IMR-90 (cell line): Measurements from ENCODE around the gene ZNF592. TPM values are rescaled to one million over a fixed set of nuclear protein-coding genes. Genes with fewer than 3 reads are reported as not detected.

Experiments used
- ATAC-seq: fragments of 200-7000 bp; cut with Tn5 transposase; 2 replicates; pipeline ENCODE4 v1.9.1; 2020; ENCODE audit warnings: low read depth, mild to moderate bottlenecking, moderate library complexity
- BruUV-seq: library from RNA; stranded (reverse); fragments of 400-500 nt; replicated peaks from 2 replicates; lab custom pipeline; 2021; lab: Mats Ljungman, UMichigan
- CTCF ChIA-PET: fragments of 300-600 bp; formaldehyde crosslinking; extraction: SDS; loops from one replicate; lab custom pipeline; 2021; ENCODE audit warnings: antibody characterized with exemption; lab: Yijun Ruan, JAX
- POLR2A ChIA-PET: fragments of 300-600 bp; sonication (Branson Sonifier 250); formaldehyde crosslinking; loops from one replicate; lab custom pipeline; 2022; ENCODE audit warnings: antibody characterized with exemption; ENCODE audit not compliant: unreplicated experiment; lab: Charles Lee
- DNase-seq: peaks from one replicate; pipeline ENCODE4 v3.0.0; 2013
- H2AFZ ChIP-seq: replicated peaks from 2 replicates; pipeline ENCODE3; 2013; ENCODE audit warnings: low read length, mild to moderate bottlenecking; ENCODE audit not compliant: poor library complexity
- H2AK5ac ChIP-seq: 2 replicates; pipeline ENCODE4 v1.6.1; 2013; ENCODE audit warnings: low read depth, low read length, inconsistent platforms
- H2AK9ac ChIP-seq: replicated peaks from 2 replicates; pipeline ENCODE3; 2013; ENCODE audit warnings: mild to moderate bottlenecking, low read depth, low read length, moderate library complexity; ENCODE audit not compliant: poor library complexity
- H2BK120ac ChIP-seq: 2 replicates; pipeline ENCODE4 v1.6.1; 2013; ENCODE audit warnings: low read depth, low read length, inconsistent platforms
- H2BK15ac ChIP-seq: 3 replicates; pipeline ENCODE4 v1.6.1; 2013; ENCODE audit warnings: low read depth, low read length, inconsistent platforms
- H2BK20ac ChIP-seq: 2 replicates; pipeline ENCODE4 v1.6.1; 2013; ENCODE audit warnings: low read depth, mild to moderate bottlenecking, inconsistent platforms, low read length, moderate library complexity
- H2BK5ac ChIP-seq: 2 replicates; pipeline ENCODE4 v1.6.1; 2013; ENCODE audit warnings: mild to moderate bottlenecking, low read depth, low read length, inconsistent platforms; ENCODE audit not compliant: poor library complexity, severe bottlenecking
- H3K14ac ChIP-seq: replicated peaks from 2 replicates; pipeline ENCODE4 v1.6.1; 2013; ENCODE audit warnings: low read depth, low read length, inconsistent platforms
- H3K18ac ChIP-seq: 2 replicates; pipeline ENCODE4 v1.6.1; 2013; ENCODE audit warnings: low read depth, low read length, control low read depth
- H3K23ac ChIP-seq: 2 replicates; pipeline ENCODE4 v1.6.1; 2013; ENCODE audit warnings: low read depth, low read length, inconsistent platforms
- H3K27ac ChIP-seq: 2 replicates; pipeline ENCODE4 v1.5.1; 2013; ENCODE audit warnings: mild to moderate bottlenecking, control low read depth, low read length; ENCODE audit not compliant: insufficient read depth
- H3K27me3 ChIP-seq: 2 replicates; pipeline ENCODE4 v1.6.1; 2013; ENCODE audit warnings: low read length; ENCODE audit not compliant: control insufficient read depth, insufficient read depth
- H3K36me3 ChIP-seq: 2 replicates; pipeline ENCODE4 v1.6.1; 2013; ENCODE audit warnings: low read length, mixed read lengths; ENCODE audit not compliant: control insufficient read depth, insufficient read depth
- H3K4ac ChIP-seq: 2 replicates; pipeline ENCODE4 v1.6.1; 2013; ENCODE audit warnings: low read depth, low read length, inconsistent platforms
- H3K4me1 ChIP-seq: 2 replicates; pipeline ENCODE4 v1.6.1; 2013; ENCODE audit warnings: low read length, mixed read lengths; ENCODE audit not compliant: control insufficient read depth, insufficient read depth
- H3K4me2 ChIP-seq: 2 replicates; pipeline ENCODE4 v1.6.1; 2013; ENCODE audit warnings: low read depth, mild to moderate bottlenecking, control low read depth, low read length, moderate library complexity
- H3K4me3 ChIP-seq: 2 replicates; pipeline ENCODE4 v1.5.1; 2013; ENCODE audit warnings: low read depth, mild to moderate bottlenecking, control low read depth, low read length, moderate library complexity; ENCODE audit not compliant: insufficient read depth
- H3K56ac ChIP-seq: 2 replicates; pipeline ENCODE4 v1.6.1; 2013; ENCODE audit warnings: low read length, inconsistent platforms; ENCODE audit not compliant: insufficient read depth; ENCODE audit errors: extremely low read depth
- H3K79me1 ChIP-seq, 2 experiments: 2 replicates each; pipeline ENCODE4 v1.6.1; 2013; ENCODE audit warnings: low read length in 2 of 2, inconsistent platforms in 1 of 2, low read depth in 1 of 2
- H3K9ac ChIP-seq: 2 replicates; pipeline ENCODE4 v1.6.1; 2013; ENCODE audit warnings: low read depth, low read length, control low read depth
- H3K9me1 ChIP-seq: 2 replicates; pipeline ENCODE4 v1.6.1; 2013; ENCODE audit warnings: low read length, inconsistent platforms; ENCODE audit not compliant: insufficient read depth
- H3K9me3 ChIP-seq: 2 replicates; pipeline ENCODE4 v1.6.1; 2013; ENCODE audit warnings: low read length; ENCODE audit not compliant: control insufficient read depth, insufficient read depth
- H4K20me1 ChIP-seq: 2 replicates; pipeline ENCODE4 v1.6.1; 2013; ENCODE audit warnings: low read length, inconsistent platforms; ENCODE audit not compliant: insufficient read depth
- H4K5ac ChIP-seq: 2 replicates; pipeline ENCODE4 v1.6.1; 2013; ENCODE audit warnings: mild to moderate bottlenecking, low read depth, low read length, control low read depth
- H4K8ac ChIP-seq, 2 experiments: 2 replicates each; pipeline ENCODE4 v1.6.1; 2013; ENCODE audit warnings: low read depth in 2 of 2, low read length in 2 of 2, control low read depth in 1 of 2, inconsistent platforms in 1 of 2
- H4K91ac ChIP-seq: 2 replicates; pipeline ENCODE4 v1.6.1; 2013; ENCODE audit warnings: low read depth, low read length, inconsistent platforms; ENCODE audit not compliant: insufficient read depth
- BHLHE40 ChIP-seq: fragments of 150-350 bp; IDR thresholded peaks from 2 replicates; pipeline ENCODE4 v1.6.1; 2016; ENCODE audit warnings: mild to moderate bottlenecking, low read depth, low read length
- CEBPB ChIP-seq: IDR thresholded peaks from 2 replicates; pipeline ENCODE4 v1.6.1; 2012; ENCODE audit warnings: low read depth, low read length, improper control_type of control experiment
- CHD1 ChIP-seq: IDR thresholded peaks from 2 replicates; pipeline ENCODE4 v1.6.1; 2012; ENCODE audit warnings: low read depth, low read length, improper control_type of control experiment
- FOS ChIP-seq: fragments of 150-350 bp; IDR thresholded peaks from 2 replicates; pipeline ENCODE4 v1.6.1; 2016; ENCODE audit warnings: low read depth, low read length
- MAFK ChIP-seq: IDR thresholded peaks from 2 replicates; pipeline ENCODE4 v1.6.1; 2012; ENCODE audit warnings: low read depth, low read length, improper control_type of control experiment
- MAZ ChIP-seq: IDR thresholded peaks from 2 replicates; pipeline ENCODE4 v1.6.1; 2012; ENCODE audit warnings: low read depth, mild to moderate bottlenecking, low read length, improper control_type of control experiment, moderate library complexity, borderline replicate concordance
- MXI1 ChIP-seq: IDR thresholded peaks from 2 replicates; pipeline ENCODE4 v1.6.1; 2012; ENCODE audit warnings: low read depth, mild to moderate bottlenecking, low read length, moderate library complexity, borderline replicate concordance
- NFE2L2 ChIP-seq: fragments of 150-350 bp; IDR thresholded peaks from 2 replicates; pipeline ENCODE4 v1.6.1; 2016; ENCODE audit warnings: low read depth, mild to moderate bottlenecking, low read length
- POLR2A ChIP-seq: IDR thresholded peaks from 2 replicates; pipeline ENCODE4 v1.6.1; 2012; ENCODE audit warnings: mild to moderate bottlenecking, low read depth, low read length
- RAD21 ChIP-seq: IDR thresholded peaks from 2 replicates; pipeline ENCODE4 v1.6.1; 2012; ENCODE audit warnings: low read length, improper control_type of control experiment
- RCOR1 ChIP-seq: IDR thresholded peaks from 2 replicates; pipeline ENCODE4 v1.6.1; 2012; ENCODE audit warnings: mild to moderate bottlenecking, low read length, improper control_type of control experiment; ENCODE audit not compliant: insufficient replicate concordance
- RFX5 ChIP-seq: IDR thresholded peaks from 2 replicates; pipeline ENCODE4 v1.8.0; 2012; ENCODE audit warnings: low read depth, mild to moderate bottlenecking, low read length, moderate library complexity
- SMC3 ChIP-seq: fragments of 150-350 bp; IDR thresholded peaks from 2 replicates; pipeline ENCODE4 v1.6.1; 2016; ENCODE audit warnings: low read depth, mild to moderate bottlenecking, antibody characterized with exemption, low read length, moderate library complexity
- WGBS, 2 experiments: methylation state at CpG; one replicate each; pipeline versions ENCODE4 v1.1.5 to v1.1.7; 2013; ENCODE audit warnings: missing lambda C conversion rate in 2 of 2; ENCODE audit not compliant: insufficient read length in 1 of 2; ENCODE audit errors: extremely low coverage in 2 of 2; 5-methylcytosine and 5-hydroxymethylcytosine counted together
- dilution Hi-C: fragments of 300-500 bp; cut with HindIII; formaldehyde crosslinking; loops from one replicate; pipeline ENCODE4 v1.14.3; 2018; ENCODE audit warnings: low sequenced_read_pairs; ENCODE audit not compliant: unreplicated experiment
- in situ Hi-C: fragments of 300-500 bp; cut with MboI; formaldehyde crosslinking; loops from 3 replicates; pipeline ENCODE4 v1.14.3; 2019; ENCODE audit warnings: low sequenced_read_pairs, inconsistent platforms, mixed read lengths
- intact Hi-C: fragments of 100-400 bp; cut with micrococcal nuclease; formaldehyde crosslinking; loops from 2 replicates; pipeline ENCODE4 v1.10.0; 2022
- polyA plus RNA-seq, 3 experiments: library from polyadenylated mRNA; depleted of rRNA; stranded (reverse); fragments of >200 nt; gene quantifications; 2 replicates each; pipeline ENCODE4 v1.2.3, GENCODE V29; 2012; ENCODE audit warnings: low replicate concordance in 1 of 3
- total RNA-seq: library from RNA; depleted of rRNA; stranded (reverse); fragments of >200 nt; gene quantifications from 2 replicates; pipeline ENCODE4 v1.2.3, GENCODE V29; 2012
- TF ChIP-seq, protein P1 (sequence below): conservative IDR thresholded peaks from 2 replicates; pipeline ENCODE4 v1.5.1; 2012; ENCODE audit warnings: mild to moderate bottlenecking, low read depth, low read length, improper control_type of control experiment
- TF ChIP-seq, protein P2 (sequence below): fragments of 150-350 bp; IDR thresholded peaks from 2 replicates; pipeline ENCODE4 v1.6.1; 2017; ENCODE audit warnings: mild to moderate bottlenecking, antibody characterized with exemption, low read length, low read depth
- TF ChIP-seq, protein P3 (sequence below): fragments of 150-350 bp; IDR thresholded peaks from 2 replicates; pipeline ENCODE4 v1.6.1; 2016; ENCODE audit warnings: low read depth, mild to moderate bottlenecking, low read length, moderate library complexity, borderline replicate concordance

ZNF592 gene
- total and polyA plus RNA-seq, 2 of the 4 experiments (the other 2 are of a cell fraction) = 4.3 to 10.2 TPM

DNA sequence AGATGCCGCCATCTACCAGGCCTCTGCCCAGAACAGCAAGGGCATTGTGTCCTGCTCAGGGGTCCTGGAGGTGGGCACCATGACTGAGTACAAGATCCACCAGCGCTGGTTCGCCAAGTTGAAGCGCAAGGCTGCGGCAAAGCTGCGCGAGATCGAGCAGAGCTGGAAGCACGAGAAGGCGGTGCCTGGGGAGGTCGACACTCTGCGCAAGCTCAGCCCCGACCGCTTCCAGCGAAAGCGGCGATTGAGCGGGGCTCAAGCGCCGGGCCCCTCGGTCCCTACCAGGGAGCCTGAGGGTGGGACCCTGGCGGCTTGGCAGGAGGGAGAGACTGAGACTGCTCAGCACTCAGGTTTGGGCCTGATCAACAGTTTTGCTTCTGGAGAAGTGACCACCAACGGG lies 91.3 kb downstream of the ZNF592 start:
- Histone ChIP-seq H3K14ac (no peak overlapping the region), H4K5ac (no peak overlapping the region), H2BK120ac (no peak overlapping the region), H3K36me3 (no peaks in the 10 kb centered on the region), H3K4me2 (no peak overlapping the region), H3K4me1 (no peaks in the 10 kb centered on the region), H3K4me3 (no peak overlapping the region), H4K91ac (no peak overlapping the region), H3K27me3 (peaks cover 24% of the 10 kb centered on the region), H2BK20ac (no peak overlapping the region), H2BK5ac (no peak overlapping the region), H2AFZ (no peak overlapping the region), H3K9ac (no peak overlapping the region), H2AK9ac (no peak overlapping the region), H3K27ac (no peak overlapping the region), H3K56ac (no peak overlapping the region), H3K79me1 (no peaks in the 10 kb centered on the region), H3K9me3 (no peaks in the 10 kb centered on the region), H2AK5ac (no peak overlapping the region; the same call in 1 of the 2 replicates), H3K9me1 (0 out of 2 replicates have a peak, but pooled peaks cover 3% of the 10 kb centered on the region), H4K8ac (no peak overlapping the region), H3K23ac (no peak overlapping the region), H2BK15ac (no peak overlapping the region), H3K18ac (no peak overlapping the region), H3K4ac (no peak overlapping the region), H4K20me1 (no peaks in the 10 kb centered on the region)
- intact Hi-C loops = no loop called here
- ATAC-seq = no peak
- ChIA-PET CTCF (no interaction called here), POLR2A (no interaction called here)
- BruUV-seq = no TSS peak
- dilution Hi-C loops = no loop called here
- DNase-seq = no peak
- in situ Hi-C loops = no loop called here
- TF ChIP-seq RAD21 (no peak), POLR2A (no peak), MAZ (no peak), RCOR1 (no peak), CEBPB (no peak), RFX5 (no peak), SMC3 (no peak), BHLHE40 (no peak), NFE2L2 (no peak), FOS (no peak), MAFK (no peak), CHD1 (no peak), MXI1 (no peak)
- TF ChIP-seq, protein P1, sequence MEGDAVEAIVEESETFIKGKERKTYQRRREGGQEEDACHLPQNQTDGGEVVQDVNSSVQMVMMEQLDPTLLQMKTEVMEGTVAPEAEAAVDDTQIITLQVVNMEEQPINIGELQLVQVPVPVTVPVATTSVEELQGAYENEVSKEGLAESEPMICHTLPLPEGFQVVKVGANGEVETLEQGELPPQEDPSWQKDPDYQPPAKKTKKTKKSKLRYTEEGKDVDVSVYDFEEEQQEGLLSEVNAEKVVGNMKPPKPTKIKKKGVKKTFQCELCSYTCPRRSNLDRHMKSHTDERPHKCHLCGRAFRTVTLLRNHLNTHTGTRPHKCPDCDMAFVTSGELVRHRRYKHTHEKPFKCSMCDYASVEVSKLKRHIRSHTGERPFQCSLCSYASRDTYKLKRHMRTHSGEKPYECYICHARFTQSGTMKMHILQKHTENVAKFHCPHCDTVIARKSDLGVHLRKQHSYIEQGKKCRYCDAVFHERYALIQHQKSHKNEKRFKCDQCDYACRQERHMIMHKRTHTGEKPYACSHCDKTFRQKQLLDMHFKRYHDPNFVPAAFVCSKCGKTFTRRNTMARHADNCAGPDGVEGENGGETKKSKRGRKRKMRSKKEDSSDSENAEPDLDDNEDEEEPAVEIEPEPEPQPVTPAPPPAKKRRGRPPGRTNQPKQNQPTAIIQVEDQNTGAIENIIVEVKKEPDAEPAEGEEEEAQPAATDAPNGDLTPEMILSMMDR = no peak
- TF ChIP-seq, protein P2, sequence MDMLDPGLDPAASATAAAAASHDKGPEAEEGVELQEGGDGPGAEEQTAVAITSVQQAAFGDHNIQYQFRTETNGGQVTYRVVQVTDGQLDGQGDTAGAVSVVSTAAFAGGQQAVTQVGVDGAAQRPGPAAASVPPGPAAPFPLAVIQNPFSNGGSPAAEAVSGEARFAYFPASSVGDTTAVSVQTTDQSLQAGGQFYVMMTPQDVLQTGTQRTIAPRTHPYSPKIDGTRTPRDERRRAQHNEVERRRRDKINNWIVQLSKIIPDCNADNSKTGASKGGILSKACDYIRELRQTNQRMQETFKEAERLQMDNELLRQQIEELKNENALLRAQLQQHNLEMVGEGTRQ = no peak
- TF ChIP-seq, protein P3, sequence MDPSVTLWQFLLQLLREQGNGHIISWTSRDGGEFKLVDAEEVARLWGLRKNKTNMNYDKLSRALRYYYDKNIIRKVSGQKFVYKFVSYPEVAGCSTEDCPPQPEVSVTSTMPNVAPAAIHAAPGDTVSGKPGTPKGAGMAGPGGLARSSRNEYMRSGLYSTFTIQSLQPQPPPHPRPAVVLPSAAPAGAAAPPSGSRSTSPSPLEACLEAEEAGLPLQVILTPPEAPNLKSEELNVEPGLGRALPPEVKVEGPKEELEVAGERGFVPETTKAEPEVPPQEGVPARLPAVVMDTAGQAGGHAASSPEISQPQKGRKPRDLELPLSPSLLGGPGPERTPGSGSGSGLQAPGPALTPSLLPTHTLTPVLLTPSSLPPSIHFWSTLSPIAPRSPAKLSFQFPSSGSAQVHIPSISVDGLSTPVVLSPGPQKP = no peak
- 98% methylated on average over 22 of the region's 23 CpGs; no CpG with 5 or more reads in 1 of the 2 experiments for WGBS, 2 experiments
